NCI-H2196 treated with DMSO at 0.1 percent for 48 hours (cell line): ENCODE results near the gene ITGA6.
A peak's percentile ranks its signal among the peaks of the same experiment; 100 is the strongest.

Experiments
- DNase-seq: peaks from one replicate; lab custom pipeline; 2025; ENCODE audit not compliant: unreplicated experiment; lab: John Stamatoyannopoulos, UW

The ITGA6 gene

GRCh38 chr2:172427256-172427989 is at the start of gene ITGA6:
Gene ITGA6 (plus strand): TSS chr2:172427586.
- DNase-seq = peak; percentile 37

DNA sequence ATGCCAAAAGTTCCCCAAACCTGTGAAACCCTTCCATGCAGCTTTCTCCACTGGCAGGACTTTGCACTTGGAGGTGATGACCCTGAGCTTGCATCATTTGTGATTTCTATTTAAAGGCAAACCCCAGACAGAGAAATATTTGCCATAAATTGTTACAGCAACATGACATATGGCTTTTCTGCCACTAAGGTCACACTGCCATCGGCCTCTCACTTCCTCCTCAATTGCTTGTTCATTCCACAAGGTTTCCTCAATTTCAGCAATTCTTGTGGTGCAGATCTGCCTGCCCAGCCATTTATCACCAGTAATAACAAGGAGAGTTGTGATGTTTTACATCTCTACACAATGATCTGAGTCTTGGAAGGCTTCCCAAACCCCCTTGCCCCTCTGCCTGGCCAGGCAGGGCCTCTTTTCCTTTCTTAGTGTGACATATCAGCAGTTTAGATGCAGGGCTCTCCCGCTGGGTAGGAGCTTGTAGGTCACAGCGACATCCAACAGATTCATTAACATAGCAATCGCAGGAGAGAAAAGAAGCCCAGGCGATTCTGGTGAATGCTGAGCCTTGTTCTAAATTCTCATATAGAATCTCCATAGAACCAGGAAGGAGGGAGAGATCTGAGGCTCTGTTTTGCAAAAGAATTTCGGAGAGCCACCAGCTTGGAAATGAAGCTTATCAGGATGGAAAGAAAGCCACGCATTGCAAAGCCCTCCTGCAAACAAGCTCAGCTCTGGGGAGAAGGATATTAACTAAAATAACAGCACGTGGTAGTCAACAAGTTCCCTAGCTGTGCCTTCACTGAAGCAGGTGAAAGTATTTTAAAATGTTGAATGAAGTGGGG is 46.7 kb upstream of the ITGA6 start:
- DNase-seq = no peak

GRCh38 chr2:172381275-172382027 is 45.9 kb upstream of the ITGA6 start:
- DNase-seq = no peak

GRCh38 chr2:172387361-172387760 is 40.0 kb upstream of the ITGA6 start:
- no peak for DNase-seq

GRCh38 chr2:172389685-172390339 is 37.6 kb upstream of the ITGA6 start:
- DNase-seq = no peak

DNA sequence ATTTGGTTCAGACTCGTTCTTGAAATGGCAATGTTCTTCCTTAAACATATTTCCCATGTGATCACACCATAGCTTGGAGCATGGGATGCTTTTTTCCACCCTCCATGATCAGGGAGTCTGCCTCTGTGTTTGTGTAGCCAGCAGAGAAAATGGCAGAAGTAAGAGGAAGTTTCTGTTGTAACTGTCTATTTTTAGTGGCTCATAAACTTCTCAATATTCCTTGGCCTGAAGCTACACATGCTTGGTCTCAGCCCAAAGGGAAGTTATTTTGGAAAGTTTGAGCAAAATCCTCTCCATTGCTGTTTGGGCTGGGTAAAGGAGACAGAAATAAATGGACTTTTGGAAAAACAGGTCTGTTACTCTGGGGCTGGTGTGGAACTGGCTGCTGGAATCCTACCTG is 33.4 kb upstream of the ITGA6 start:
- no peak for DNase-seq

- no peak for DNase-seq
Measured at GRCh38 chr2:172395503-172395902, 31.9 kb upstream of the ITGA6 start.

DNA sequence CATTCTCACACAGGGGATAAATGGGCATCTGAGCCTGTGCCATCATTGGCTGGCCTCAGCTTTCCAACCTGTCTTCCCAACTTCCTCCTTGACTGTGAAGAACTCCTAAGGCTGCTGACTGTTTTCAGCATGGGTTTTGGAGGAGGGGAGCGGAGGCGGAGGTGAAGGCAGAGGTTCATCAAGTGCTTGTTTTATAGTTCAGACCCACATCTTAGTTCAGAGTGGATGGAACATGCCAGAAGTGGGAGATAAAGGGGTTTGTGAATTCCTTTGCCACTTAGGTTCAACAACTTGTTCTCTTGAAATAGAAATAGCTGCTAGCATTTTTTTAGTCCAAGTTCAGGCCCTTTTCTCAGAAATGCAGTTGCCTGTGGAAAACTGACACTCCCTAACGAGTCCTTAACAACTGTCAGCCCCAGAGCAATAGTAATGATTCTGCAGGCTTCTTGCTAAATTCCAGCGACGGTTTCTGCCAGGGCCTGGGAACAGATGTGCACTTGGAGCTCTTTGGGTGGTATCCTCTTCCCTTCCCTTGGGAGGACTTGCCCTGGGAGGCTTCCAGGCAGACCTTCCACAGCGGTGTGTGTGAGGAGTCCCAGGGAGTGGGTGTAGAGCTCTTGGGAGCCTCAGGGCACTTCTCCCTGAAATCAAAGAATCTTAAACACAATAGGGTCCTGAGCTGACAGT is 30.1 kb upstream of the ITGA6 start:
- DNase-seq = no peak

DNA sequence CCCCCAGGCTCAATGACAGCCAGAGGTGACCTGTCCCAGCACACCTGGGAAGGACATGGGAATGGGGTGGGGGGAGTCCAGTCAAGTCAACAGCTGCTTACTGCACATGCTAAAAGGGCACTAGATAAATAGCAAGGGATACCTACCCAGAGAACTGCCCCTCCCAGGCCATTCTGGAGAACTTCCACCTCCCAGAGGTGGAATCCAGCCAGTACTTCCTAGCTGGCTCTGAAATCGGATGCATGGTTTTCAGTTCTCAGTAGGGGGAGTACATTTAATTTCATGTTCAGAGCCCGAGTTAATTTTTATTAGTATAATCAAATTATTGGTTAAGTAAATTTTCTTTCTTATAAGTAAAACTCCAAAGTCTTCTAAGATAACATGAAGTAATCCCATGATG is 28.9 kb upstream of the ITGA6 start:
- DNase-seq = no peak

GRCh38 chr2:172399765-172400164 is 27.6 kb upstream of the ITGA6 start:
- DNase-seq = no peak

- DNase-seq = no peak
Measured at GRCh38 chr2:172402198-172402597, 25.2 kb upstream of the ITGA6 start.

GRCh38 chr2:172403402-172403801 is 24.0 kb upstream of the ITGA6 start:
- no peak for DNase-seq

- DNase-seq = no peak
Measured at GRCh38 chr2:172403881-172404468, 23.4 kb upstream of the ITGA6 start.

DNA sequence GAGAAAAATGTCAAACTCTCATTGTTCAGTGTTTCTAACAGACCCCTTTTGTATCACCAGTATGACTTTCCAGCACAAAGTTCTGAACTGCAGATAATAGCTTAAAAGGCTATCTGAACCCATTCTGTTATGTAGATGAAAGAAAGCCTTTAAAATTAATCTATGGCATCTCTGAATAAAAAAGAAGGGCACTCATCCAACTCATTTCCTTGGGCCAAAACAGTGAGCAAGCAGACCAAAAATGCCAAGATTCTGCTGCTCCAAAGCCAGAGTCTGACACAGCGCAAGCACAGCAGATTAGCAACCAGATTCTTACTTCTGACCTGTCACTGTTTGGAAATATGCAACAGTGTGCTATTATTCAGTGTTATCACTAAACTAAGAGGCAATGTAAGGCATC is 22.6 kb upstream of the ITGA6 start:
- DNase-seq = no peak

DNA sequence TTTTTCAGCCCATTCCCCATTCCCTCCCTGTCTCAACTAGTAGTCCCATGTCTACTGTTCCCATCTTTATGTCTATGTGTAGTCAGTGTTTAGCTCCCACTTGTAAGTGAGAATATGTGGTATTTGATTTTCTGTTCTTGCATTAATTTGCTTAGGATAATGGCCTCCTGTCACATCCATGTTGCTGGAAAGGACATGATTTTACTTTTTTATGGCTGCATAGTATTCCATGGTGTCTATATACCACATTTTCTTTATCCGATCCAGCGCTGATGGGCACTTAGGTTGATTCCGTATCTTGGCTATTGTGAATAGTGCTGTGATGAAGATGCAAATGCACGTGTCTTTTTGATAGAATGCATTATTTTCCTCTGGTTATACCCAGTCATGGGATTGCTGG is 21.7 kb upstream of the ITGA6 start:
- DNase-seq = no peak

DNA sequence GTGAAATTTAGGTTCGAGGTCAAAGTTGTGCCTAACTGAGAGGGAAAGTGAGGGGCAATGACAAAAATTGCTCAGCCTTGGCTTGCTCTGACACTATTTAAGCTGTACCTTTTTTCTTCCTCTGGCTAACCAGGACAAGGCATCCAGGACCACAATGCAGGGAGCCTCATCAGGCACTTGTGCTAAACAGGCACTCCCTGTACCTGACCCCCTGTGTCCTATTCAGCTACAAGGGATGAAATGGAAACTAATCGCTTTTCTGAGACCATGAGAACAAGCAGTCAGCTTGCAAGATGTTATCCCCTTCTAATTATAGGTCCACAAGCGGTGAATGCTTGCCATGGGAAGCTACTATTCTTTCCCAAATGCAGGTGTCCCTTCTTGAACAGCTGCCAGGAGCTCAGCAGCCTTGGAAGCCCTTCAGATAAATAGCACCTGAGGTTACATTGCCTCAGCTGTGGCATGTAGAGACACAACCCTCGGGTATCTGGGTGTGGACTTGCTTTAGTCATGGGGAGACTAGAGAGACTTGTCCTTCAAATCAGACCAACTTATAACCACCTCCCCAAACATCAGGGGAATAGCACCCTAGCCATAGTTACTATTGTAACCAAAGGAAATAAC is 19.1 kb upstream of the ITGA6 start:
- no peak for DNase-seq

DNA sequence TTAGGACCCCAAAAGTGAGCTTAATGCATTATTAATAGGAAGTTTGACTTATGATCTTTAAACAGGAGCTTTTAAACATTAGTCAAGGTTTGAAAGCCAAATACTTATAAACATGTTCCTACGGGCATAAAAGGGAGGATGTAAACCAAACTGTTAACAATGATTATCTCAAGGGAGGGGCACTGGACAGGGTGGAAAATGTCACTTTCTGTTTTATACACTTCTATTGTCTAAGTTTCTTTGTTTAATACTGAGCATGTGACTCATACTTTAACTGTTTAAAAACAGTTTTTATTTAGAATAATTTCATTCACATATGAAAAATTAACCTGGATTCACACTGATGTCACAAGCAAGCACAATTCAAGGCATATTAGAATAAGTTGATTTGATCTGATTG is 18.3 kb upstream of the ITGA6 start:
- DNase-seq = no peak

DNA sequence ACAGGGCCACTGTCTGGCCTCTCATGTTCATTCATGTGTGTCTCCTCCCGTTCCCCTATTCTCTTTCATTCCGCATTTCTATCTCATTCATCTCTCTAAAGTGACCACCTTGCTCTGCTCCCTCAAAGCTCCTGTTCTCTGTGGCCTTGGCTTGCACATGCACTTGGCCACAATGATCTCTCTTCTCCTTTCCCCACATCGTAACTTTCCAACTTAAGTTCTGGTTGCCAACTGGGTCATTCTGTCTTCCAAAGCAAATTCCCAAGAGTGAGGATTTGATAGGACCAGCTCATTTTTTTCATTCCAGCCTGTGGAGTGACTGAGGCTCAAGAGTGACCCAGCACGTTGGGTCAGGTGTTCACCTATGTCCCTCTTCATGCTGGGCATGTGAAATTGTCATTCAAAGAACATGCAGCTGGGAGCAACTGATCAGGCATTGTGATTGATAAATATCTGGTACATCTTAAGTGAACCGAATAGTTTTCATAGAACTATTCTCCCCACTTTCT is 14.3 kb upstream of the ITGA6 start:
- no peak for DNase-seq

DNA sequence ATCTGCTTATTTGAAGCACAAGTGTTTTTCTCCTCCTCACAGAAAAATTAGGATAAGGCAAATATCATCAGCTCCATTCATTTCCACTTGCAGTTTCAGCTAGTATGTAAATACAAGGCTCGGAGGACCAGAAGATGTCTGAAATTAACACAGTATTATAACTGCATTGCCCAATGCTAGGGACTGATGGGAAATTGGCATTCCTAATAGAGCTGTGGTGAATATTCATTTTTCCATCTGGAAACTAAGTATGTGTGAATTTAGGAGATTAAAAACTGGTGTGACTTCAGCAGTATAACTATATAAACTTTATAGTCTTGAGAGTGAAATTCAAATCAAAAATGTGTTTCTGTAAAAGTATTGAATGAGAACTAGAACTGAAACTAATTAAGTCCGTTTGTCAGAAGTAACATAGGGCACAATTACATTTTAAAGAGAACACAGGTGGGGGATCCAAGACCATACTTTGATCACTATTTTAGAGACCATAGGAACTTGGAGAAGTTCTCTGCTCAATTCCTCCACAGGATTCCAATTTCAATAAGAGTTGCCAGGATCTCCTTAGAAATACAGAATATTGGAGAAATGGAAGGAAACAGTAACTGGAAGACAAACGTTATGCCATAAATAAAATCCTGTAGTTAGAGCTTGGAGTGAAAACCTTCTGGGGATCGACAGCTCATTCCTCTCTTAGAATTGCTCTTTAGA is 12.1 kb upstream of the ITGA6 start:
- DNase-seq = no peak
